ENCODE results near the gene LRWD1.

Gene LRWD1

GRCh38 chr7:102464577-102465280 lies at the start of gene LRWD1, which contains the start of gene ALKBH4:
LRWD1 (plus strand) TSS chr7:102464984; CDS start chr7:102465081, 97 bp downstream.
ALKBH4 (minus strand) TSS chr7:102464863; CDS start chr7:102464836, 27 bp downstream.
- peak; percentile 96 for DNase-seq

GRCh38 chr7:102415685-102416225 lies 49.0 kb upstream of the LRWD1 start:
- peak; percentile 63 for DNase-seq

DNA sequence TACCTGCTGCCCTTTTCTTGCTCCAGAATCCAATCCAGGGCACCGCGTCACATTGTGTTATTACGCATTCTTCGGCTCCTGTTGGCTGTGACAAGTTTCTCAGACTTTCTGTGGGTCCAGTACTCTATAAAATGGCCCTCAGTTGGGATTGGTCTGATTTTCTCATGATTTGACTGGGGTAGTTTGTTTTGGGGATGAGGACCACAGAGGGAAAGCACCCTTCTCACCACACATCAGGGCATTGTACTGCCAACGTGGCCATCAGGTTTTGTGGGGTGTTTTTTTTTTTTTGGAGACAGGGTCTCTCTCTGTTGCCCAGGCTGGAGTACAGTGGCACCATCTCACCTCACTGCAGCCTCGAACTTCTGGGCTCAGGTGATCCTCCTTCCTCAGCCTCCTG lies 48.4 kb upstream of the LRWD1 start:
- no peak for DNase-seq

GRCh38 chr7:102417105-102417504 lies 47.7 kb upstream of the LRWD1 start:
- DNase-seq, result no peak

GRCh38 chr7:102418592-102418991 lies 46.2 kb upstream of the LRWD1 start:
- DNase-seq, result no peak

DNA sequence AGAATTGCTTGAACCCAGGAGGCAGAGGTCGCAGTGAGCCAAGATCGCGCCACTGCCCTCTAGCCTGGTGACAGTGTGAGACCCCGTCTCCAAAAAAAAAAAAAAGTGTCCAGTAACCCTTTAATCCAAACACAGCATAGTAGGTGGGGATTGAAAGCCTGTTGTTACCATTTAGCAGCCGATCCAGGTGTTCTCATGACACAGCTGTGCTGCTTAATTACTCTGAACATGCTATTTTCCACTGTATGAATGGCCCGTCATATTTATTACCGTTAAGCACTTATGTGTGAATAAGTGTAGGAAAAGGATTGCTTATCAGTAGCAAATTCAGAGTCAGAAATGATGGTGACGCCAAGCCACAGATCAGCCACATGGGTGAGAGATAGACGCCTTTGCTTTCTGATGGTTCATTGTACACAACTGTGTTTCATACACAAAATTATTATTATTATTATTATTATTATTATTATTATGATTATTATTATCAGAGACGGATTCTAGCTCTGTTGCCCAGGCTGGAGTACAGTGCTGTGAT lies 43.0 kb upstream of the LRWD1 start:
- DNase-seq, result no peak

GRCh38 chr7:102424129-102424551 lies 40.6 kb upstream of the LRWD1 start:
- DNase-seq, result no peak

DNA sequence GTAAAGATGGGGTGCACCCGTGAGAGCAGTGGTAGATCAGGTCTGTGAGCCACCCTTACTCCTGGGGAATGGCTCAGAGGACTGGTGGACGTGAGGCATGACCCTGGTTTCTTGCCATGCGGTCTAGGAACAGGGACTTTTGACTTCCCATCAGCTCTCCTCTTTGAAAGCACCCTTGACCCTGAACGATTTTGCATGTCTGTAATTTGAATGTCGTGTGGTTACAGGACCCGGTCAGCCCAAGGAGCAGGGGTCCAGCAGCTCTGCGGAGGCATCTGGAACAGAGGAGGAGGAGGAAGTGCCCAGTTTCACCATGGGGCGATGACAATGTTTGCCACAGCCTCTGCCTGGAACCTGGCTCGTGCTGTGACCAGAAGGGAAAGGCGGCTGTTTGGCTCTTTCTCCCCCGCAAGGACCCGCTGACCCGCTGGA lies 40.0 kb upstream of the LRWD1 start:
- DNase-seq, result no peak

DNA sequence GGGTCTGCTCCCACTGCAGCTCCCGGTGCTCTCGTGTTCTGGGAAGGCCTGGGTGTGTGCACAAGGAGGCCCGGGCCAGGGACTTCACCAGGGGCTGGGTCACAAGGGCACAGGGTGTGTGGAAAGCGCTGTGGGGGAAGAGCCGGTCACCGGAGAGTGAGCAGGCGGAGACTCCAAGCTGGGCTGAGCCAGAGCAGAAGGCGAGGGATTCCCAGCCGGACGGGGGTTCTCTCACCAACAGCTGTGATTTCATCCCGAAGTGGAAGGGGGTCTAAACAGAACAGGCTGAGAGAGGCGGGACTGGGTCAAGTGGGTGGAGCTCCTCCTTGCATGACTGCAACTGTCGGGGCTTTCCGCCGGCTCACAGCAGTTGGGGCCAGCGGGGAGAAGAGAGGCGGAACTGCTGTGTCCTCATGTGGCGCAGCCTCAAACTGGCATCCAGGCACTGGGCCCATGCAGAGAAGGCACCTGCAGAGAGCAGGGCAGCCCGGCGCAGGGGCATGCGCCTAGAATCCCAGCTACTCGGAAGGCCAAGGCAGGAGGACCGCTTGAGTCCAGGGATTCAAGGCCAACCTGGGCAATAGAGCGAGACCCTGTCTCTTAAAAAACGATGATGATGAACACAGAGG lies 39.0 kb upstream of the LRWD1 start:
- peak; percentile 89 for DNase-seq

GRCh38 chr7:102426268-102427018 lies 38.3 kb upstream of the LRWD1 start:
- DNase-seq, result peak; percentile 84

DNA sequence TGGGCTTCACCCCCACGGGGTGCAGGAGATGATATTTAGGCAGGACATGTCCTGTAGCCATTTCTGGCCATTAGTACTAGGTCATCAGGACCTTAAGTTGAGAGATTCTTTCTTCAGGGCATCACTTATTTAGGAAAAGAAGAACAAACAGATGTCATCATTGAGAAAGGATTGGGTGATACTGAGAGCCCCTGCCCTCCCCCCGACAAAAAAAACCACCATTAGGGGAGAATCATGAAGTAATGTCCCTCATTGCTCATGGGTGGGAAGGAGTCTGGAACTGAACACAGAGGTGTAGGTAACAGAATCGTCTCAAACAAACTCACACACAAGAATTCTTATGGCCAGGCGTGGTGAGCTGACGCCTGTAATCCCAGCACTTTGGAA lies 37.8 kb upstream of the LRWD1 start:
- no peak for DNase-seq

GRCh38 chr7:102429141-102429899 lies 35.5 kb upstream of the LRWD1 start:
- DNase-seq, result no peak

- peak; percentile 53 for DNase-seq
These were observed 33.0 kb upstream of the LRWD1 start for GRCh38 chr7:102431617-102432298.

DNA sequence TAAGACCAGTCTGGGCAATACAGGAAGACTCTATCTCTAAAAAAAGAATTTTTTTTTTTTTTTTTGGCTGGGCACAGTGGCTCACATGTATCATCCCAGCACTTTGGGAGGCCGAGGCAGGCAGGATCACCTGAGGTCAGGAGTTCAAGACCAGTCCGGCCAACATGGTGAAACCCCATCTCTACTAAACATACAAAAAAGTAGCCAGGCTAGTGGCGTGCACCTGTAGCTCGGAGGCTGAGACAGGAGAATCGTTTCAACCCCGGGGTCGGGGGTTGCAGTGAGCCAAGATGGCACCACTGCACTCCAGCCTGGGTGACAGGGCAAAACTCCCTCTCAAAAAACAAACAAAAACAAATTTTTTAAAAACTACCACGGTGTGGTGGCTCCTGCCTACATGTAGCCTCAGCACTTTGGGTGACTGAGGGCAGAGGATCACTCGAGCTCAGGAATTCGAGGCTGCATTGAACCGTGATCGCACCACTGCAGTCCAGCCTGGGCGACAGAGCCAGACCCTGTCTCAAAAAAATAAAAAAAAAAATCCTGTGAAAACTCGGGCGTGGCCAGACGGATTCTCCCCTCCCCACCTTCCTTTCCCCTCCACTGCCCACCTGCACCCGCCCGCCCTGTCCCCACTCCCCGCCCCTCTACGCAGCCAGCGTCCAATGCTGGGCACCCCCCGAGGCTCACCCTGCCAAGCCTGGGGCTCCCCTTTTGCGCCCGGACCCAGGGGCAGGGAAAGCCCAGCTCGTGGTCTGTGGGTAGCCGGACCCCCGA lies 32.2 kb upstream of the LRWD1 start:
- DNase-seq, result no peak

GRCh38 chr7:102433219-102434038 lies 31.4 kb upstream of the LRWD1 start, which contains the start of gene ORAI2:
ORAI2 (plus strand) TSS chr7:102433575; CDS start chr7:102438957, 5,382 bp downstream.
- DNase-seq, result peak; percentile 86

- DNase-seq, result no peak
These were observed 30.7 kb upstream of the LRWD1 start for GRCh38 chr7:102434039-102434486.

DNA sequence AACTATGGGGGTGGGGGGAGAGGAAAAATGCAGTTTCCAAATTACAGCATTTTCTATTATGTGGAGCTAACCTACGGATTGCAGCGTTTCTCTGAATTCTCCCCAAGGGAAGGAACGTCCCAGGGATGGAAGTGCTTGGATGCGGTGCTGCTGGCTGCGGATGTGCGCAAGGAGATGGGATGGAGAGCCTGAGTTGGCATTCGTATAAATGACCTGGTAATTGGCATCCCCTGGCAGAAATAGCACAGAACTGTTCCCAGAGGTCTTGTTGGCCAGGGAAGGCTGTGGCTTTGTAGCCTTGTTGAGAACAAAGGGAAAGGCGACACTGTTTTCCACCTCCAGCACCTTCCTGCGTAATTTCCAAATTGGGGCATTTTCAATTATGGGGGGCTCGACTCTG lies 28.7 kb upstream of the LRWD1 start:
- DNase-seq, result no peak

DNA sequence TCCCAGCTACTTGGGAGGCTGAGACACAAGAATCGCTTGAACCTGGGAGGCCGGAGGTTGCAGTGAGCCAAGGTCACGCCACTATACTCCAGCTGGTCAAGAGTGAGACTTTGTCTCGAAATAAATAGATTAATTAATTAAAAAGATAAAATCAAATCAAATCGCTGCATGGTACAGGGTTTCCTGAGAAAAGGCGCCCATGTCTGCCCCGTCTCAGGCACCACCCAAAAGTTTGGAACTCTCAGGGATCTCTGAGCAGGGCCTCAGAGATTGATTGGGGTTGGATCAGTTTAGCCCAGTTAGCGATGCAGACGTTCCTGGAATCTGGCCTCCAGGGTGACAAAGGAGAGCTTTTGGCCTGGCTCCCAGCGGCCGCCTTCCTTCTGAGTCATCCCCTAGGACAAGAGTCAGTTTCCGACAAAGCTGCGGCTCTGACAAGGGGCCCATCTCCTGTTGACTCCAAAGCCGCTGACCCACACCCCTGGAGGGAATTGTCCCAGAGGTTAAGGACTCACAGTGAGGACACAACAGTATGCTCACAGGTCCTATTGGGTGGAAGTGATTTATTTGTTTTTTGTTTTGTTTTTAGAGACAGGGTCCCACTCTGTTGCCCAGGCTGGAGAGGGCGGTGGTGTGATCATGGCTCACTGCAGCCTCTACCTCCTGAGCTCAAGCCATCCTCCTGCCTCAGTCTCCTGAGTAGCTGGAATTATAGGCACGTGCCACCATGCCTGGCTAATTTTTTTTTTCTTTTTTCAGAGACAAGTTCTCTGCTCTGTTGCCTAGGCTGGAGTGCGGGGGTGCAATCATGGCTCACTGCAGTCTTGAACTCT lies 24.6 kb upstream of the LRWD1 start:
- no peak for DNase-seq
